ENCODE data around the gene C20orf141. TPM values are rescaled to one million over a fixed set of nuclear protein-coding genes. Genes with fewer than 3 reads are reported as not detected.

C20orf141 gene
- total and polyA plus RNA-seq, 5 donors from 2014 or later: not detected

DNA sequence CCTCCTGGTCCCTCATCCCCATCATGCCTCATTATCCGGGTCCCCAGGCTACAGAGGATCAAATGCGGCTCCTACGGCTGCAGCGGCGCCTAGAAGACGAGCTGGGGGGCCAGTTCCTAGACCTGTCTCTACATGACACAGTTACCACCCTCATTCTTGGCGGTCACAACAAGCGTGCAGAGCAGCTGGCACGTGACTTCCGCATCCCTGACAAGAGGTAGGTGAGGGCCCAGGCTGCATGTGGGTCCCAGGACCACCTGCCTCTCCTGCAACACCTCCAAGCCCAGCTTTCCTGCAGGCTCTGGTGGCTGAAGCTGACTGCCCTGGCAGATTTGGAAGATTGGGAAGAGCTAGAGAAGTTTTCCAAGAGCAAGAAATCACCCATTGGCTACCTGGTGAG, 50.3 kb downstream of the C20orf141 start:
- Mint-ChIP-seq H3K9me3 (no peaks in the 10 kb centered on the region), H3K4me3 (peak overlapping the region in 1 of 4 donors; percentile 50), H3K27me3 (no peaks in the 10 kb centered on the region), H3K36me3 (peaks cover 18% of the 10 kb centered on the region), H3K4me1 (peaks cover 0 to 32% (median 10%) of the 10 kb centered on the region in 4 donors), H3K27ac (peak overlapping the region in 2 of 3 donors; percentile 84 to 93)
- no peaks in the 10 kb centered on the region for H3K9me3 ChIP-seq (ENCODE audit: control insufficient read depth in 2 of 2, low read length in 2 of 2)
- no peaks in the 10 kb centered on the region for H3K4me1 ChIP-seq (ENCODE audit: control insufficient read depth, insufficient read depth, low read length, poor library complexity, severe bottlenecking)
- H3K4me3 ChIP-seq (ENCODE audit: low read depth, low read length): no peak overlapping the region
- peaks cover 20% of the 10 kb centered on the region for H3K36me3 ChIP-seq (ENCODE audit: control insufficient read depth, insufficient read depth, low read length)
- ATAC-seq (ENCODE audit: low read depth in 2 of 2) (no peak), DNase-seq (no peak)
- H3K27ac ChIP-seq (ENCODE audit: insufficient read depth, low read length, poor library complexity, severe bottlenecking): no peak overlapping the region
- no peaks in the 10 kb centered on the region for H3K27me3 ChIP-seq (ENCODE audit: control insufficient read depth, insufficient read depth, low read length)

Other genes starting within 250 kb of the C20orf141 start
- 249 TPM for gene NOP56, start 162.4 kb upstream of the C20orf141 start, total RNA-seq
- 100 to 1,000 TPM in 3 of 4 donors, 10 to 100 TPM in 1; 91.8 to 106 (median 103) TPM for gene NOP56, start 162.4 kb upstream of the C20orf141 start, polyA plus RNA-seq
- gene IDH3B, start 150.8 kb upstream of the C20orf141 start, total RNA-seq: 113 TPM
- 100 to 1,000 TPM; 106 to 117 (median 110) TPM for gene IDH3B, start 150.8 kb upstream of the C20orf141 start, polyA plus RNA-seq
- 1.8 TPM for gene EBF4, start 122.2 kb upstream of the C20orf141 start, total RNA-seq
- under 1 TPM in 2 of 4 donors, not detected in 2; 0.36 to 0.76 TPM for gene EBF4, start 122.2 kb upstream of the C20orf141 start, polyA plus RNA-seq
- 1.2 TPM for gene CPXM1, start 14.4 kb upstream of the C20orf141 start, total RNA-seq
- gene CPXM1, start 14.4 kb upstream of the C20orf141 start, polyA plus RNA-seq: under 1 TPM in 1 of 4 donors, not detected in 3; 0.10 TPM
- gene TMEM239, start 1.4 kb downstream of the C20orf141 start, total RNA-seq: not detected
- gene TMEM239, start 1.4 kb downstream of the C20orf141 start, polyA plus RNA-seq: not detected
- 47.2 TPM for gene PCED1A, start 25.7 kb downstream of the C20orf141 start, total RNA-seq
- 10 to 100 TPM; 17.8 to 24.9 (median 19.5) TPM for gene PCED1A, start 25.7 kb downstream of the C20orf141 start, polyA plus RNA-seq
- gene VPS16, start 25.8 kb downstream of the C20orf141 start, total RNA-seq: 53.9 TPM
- 10 to 100 TPM; 30.6 to 35.3 (median 30.9) TPM for gene VPS16, start 25.8 kb downstream of the C20orf141 start, polyA plus RNA-seq
- 103 TPM for gene PTPRA, start 58.5 kb downstream of the C20orf141 start, total RNA-seq
- gene PTPRA, start 58.5 kb downstream of the C20orf141 start, polyA plus RNA-seq: 10 to 100 TPM; 26.2 to 35.5 (median 32.3) TPM
- 1.9 TPM for gene GNRH2, start 228.6 kb downstream of the C20orf141 start, total RNA-seq
- not detected for gene GNRH2, start 228.6 kb downstream of the C20orf141 start, polyA plus RNA-seq
- 17.6 TPM for gene MRPS26, start 231.1 kb downstream of the C20orf141 start, total RNA-seq
- gene MRPS26, start 231.1 kb downstream of the C20orf141 start, polyA plus RNA-seq: 10 to 100 TPM; 69.6 to 78.8 (median 72.7) TPM

All from CD4-positive, CD25-positive, alpha-beta regulatory T cell (primary cell).